Activated CD4-positive, alpha-beta T cell treated with anti-CD3 and anti-CD28 coated beads, Interleukin-2, amount 50 U/mL, for 1 hour (primary cell): ENCODE results near the gene VAV2.

ENCODE experiments used
- DNase-seq: peaks from one replicate; pipeline ENCODE4 v3.0.0-alpha.2; 2020

Gene VAV2

GRCh38 chr9:133810556-133811195, 181.4 kb downstream of the VAV2 start:
- DNase-seq = no peak

- DNase-seq = no peak
Observed at GRCh38 chr9:133809335-133809734, 182.8 kb downstream of the VAV2 start.

GRCh38 chr9:133807818-133808217, 184.3 kb downstream of the VAV2 start:
- DNase-seq = no peak

- DNase-seq = no peak
Observed at GRCh38 chr9:133807037-133807436, 185.1 kb downstream of the VAV2 start.

DNA sequence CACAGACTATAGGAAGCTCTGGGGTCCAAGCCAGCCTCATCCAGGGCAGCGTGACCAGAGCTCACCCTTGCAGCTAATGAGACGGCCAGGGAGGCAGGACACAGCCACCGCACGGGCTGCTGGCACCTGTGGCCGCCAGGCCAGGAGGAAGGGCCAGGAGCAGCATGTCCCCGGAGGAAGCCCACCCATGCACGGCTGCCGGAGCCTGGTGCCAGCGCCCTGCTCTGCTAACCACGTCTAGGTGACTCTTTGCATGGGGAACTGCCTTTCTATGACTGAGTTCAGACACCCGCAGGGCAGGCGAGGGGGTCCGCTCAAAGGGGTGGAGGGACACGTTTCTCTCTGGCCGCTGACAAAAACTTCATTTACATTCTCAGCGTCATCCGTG, 185.5 kb downstream of the VAV2 start:
- no peak for DNase-seq

- DNase-seq = no peak
Observed at GRCh38 chr9:133805876-133806622, 186.1 kb downstream of the VAV2 start.

GRCh38 chr9:133804199-133804598, 187.9 kb downstream of the VAV2 start:
- DNase-seq = no peak

DNA sequence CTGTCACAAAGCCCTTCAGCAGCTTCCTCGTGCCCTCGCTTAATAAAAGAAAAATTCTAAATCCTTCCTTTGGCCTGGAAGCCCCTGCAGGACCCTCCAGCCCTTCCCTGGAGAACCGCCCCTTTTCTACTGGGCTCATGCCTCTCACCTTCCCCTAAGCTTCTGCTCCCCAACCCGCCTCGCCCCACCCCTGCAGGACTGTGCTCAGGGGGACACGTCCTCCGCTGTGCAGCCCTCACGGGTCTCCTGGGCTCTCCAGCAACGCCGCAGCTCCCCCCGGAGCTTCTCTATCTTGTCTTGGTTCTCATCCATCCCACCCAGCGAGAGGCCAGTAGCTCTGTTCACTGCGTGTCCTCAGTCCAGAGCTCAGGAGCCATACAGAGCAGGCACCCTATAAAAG, 188.4 kb downstream of the VAV2 start:
- no peak for DNase-seq

GRCh38 chr9:133803028-133803585, 189.0 kb downstream of the VAV2 start:
- DNase-seq = no peak

DNA sequence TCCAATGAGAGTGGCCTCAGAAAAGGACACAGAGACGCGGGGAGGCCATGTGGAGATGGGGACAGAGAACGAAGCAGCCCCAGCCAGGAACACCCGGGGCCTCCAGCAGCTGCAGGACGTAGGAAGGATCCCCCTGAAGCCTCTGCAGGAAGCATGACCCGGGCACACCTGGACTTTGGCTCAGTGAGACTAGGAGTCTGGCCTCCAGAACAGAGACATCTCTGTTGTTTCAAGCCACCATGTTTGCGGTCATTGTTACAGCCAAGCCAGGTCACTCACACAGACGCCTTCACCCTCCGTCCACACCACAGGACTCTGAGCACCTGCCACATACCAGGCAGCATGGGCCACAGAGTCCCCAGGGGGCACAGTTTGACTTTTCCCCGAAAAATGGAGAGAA, 190.4 kb downstream of the VAV2 start:
- DNase-seq = no peak

DNA sequence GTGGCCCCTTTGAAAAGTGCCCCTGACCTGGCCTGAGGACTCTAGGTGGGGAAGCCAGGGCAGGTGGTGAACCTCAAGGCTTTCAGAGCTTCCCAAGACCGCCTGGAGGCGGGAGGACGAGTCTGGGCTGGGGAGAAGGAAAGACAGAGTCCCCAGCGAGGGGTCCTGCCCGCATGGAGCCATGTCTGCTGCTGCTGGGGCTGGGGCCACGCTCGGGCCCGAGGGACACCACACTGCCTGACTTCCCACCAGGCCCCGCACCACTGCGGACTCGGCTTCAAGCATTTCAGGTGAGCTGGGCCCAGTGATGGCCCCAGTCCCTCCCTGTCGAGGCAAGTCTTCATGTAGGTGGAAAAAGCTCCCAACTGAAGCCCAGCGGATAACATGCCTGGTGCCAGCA, 191.9 kb downstream of the VAV2 start:
- DNase-seq = no peak

DNA sequence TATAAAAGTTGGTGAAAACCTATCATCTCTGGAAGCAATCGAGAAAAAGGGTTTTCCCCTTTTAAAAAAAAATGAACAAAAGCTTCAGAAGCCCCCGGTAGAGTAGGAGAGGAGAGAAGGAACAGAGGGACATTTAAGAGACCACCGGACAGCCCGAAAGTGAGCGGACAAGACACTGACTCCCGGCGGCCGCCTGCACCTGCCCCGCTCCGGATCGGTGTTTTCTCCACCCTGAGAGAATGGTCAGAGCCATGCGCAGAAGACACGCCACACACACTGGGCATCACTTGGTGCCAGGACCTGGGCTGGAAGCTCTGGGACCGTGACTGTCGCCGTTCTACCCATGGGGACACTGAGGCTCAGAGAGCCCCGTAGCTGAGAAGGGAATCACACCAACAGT, 192.4 kb downstream of the VAV2 start:
- DNase-seq = no peak

DNA sequence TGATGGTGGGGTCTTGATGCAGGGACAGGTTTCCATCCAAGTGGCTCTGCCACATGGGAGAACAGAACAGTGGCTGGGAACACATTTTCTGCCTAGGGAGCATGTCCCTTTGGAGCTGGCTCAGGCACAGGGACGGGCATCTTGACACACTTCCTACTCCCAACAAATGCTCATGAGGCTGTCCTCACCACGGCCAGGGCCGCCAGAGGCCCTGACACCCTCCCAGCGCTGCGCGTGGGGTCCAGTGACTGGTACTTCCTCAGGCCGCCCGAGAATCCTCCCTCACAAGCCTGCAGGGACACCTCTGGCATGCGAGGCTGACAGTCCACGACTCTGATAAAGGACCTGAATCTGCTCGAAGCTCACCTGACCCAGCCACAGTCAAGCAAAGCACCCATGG, 193.0 kb downstream of the VAV2 start:
- no peak for DNase-seq

DNA sequence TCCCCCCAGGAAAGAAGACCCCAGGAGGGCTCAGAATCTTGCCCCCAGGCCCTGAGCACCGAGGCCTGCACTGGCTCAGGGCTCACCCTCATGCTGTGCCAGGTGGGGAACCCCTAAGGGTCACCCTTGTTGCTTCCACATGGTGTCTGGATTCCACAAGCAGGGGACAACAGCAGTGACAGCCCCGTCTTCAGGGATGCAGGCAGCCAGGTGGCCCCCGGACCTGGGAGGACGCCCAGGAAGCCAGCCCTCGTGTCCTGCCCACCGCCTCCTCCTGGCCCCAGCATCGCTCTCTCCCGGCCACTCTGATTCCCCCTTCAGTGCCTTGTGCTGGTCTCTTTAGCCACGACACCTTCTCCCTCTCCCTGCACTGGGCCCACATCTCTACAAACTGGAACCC, 194.0 kb downstream of the VAV2 start:
- no peak for DNase-seq

DNA sequence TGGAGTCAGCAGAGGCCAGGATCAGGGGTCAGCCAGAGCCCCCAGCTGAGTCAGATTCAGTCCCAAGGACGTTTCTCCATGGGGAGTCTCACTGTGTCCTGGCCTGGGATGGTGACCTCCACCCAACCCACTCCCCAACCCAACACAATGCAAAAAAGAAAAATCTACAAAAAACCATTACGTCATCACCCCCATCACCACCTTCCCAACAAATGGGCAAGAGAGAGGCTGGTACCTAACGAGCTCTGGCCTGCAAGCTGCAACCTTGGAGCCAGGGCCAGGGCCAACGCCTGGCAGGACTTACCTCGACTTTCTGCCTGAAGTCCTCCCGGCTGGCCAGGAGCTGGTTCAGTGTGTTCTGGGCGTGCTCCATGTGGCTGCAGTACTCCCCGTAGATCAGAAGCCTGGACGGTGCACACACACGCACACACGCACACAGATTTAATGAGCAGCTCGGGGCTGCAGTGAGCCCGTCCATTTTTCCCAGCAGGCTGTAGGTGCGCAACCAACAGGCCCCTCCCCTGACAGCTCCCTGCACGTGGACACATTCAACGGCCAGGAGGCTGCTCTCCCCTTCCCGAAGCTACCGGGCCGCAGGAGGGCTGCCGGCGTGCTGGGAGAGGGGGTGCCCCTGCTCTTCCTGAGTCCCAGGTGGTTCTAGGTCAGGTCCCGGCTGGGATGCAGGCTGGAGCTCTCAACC, 194.6 kb downstream of the VAV2 start:
- no peak for DNase-seq

- DNase-seq = no peak
Observed at GRCh38 chr9:133796562-133796961, 195.6 kb downstream of the VAV2 start.

DNA sequence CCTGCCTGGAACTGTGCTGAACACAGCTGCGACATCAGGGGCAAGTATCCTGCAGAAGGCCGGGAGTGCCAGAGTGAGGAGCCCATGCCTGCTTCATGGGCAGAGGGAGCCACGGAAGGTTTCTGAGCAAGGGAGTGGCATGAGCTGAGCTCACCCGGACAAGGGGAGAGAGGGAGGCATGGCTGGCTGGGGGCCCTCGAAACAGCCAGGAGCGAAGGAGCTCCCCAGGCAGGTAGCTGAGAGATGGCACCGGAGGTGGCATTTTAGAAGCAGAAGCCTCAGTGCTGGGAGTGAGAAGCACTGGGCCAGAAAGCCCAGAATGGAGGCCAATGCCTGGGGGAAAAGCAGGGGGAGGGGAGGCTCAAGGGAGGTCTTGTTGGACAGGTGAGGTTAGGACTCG, 197.1 kb downstream of the VAV2 start:
- no peak for DNase-seq

GRCh38 chr9:133794016-133794760, 197.9 kb downstream of the VAV2 start:
- DNase-seq = no peak

DNA sequence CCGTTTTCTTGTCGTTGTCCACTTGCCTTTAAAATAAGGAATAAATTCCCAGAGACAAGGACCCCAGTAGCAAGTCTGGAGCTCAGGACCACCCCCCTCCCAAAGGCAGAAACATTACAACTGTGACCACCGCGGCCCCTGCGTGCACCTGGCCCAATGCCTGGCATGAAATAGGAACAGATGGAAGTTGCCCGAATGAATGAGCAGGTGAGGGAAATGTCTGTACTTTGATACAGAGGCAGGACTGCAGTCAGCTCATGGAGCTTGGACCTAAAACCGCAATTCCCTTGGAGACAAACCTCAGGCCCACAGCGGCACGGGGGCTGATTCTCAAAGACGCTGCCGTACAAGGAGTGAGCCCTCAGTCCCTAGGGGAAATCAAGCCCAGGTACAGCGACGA, 198.7 kb downstream of the VAV2 start:
- no peak for DNase-seq

GRCh38 chr9:133792721-133793470, 199.2 kb downstream of the VAV2 start:
- DNase-seq = peak; percentile 43

DNA sequence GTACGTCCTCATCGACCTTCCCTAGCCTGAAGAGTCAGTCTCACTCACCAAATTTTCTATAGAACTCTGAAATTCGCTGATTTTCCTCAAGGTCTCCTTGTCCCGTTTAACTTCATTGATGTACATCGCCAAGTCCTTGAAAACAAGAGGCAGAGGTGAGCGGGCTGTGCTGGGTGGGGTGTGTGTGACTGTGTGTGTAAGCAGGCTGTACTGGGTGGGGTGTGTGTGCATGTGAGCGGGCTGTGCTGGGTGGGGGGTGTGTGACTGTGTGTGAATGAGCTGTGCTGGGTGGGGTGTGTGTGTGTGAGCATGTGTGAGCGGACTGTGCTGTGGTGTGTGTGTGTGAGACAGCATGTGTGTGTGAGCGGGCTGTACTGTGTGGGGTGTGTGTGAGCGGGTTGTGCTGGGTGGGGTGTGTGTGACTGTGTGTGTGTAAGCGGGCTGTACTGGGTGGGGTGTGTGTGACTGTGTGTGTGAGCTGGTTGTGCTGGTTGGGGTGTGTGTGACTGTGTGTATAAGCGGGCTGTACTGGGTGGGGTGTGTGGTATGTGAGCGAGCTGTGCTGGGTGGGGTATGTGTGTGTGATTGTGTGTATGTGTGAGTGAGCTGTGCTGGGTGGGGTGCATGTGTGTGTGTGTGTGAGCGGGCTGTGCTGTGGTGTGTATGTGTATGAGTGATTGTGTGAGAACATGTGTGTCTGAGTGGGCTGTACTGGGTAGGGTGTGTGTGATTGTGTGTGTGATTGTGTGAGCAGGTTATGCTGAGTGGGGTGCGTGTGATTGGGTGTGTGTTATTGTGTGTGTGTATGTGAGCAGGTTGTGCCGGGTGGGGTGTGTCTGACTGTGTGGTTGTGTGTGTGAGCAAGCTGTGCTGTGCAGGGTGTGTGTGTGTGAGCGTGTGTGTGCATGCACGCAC, 200.1 kb downstream of the VAV2 start:
- DNase-seq = no peak
